Measurements from ENCODE around the gene TXNRD2.
"Not testable (repeated sequence)": the region's sequence is repeated elsewhere in the genome, so short reads cannot be mapped to it uniquely, and the experiment has no call there.

Gene TXNRD2

DNA sequence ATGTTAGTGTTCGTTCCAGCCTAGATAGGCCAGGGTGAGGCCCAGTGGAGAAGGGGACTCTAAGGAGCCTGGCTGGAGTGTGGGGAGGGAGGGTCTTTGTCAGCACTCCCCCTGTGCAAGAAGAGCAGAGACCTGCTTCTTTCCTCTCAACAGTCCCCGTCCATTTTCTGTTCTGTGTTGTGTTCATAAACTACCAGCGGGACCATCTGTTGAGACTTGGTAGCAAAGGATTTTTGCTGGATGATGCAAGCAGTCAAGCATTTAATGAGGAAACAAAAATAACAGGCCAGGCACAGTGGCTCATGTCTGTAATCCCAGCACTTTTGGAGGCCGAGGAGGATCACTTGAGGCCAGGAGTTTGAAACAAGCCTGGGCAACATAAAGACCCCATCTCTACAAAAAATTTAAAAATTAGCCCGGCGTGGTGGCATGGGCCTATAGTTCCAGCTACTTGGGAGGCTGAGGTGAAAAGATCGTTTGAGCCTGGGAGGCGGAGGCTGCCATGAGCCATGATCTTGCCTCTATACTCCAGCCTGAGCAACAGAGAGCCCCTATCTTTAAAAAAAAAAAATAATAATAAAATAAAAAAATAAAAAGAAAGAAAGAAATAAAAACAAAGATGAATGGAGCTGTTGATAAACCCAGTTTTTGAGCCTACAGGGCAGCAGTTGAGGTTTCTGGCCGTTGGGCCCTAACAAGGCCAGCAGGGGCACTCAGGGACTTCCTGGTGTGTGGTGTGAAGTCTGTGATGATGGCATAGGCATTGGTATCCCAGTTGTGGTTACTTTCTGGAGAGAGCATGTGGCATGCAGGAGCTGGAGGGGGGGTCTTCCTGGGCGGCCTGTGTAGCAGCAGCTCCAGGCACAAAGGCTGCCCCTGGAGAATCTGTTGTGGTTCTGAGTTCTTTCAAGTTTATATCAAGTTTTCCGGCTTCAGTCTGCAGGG is 1.7 kb upstream of the TXNRD2 start:
- no peak for DNase-seq

DNA sequence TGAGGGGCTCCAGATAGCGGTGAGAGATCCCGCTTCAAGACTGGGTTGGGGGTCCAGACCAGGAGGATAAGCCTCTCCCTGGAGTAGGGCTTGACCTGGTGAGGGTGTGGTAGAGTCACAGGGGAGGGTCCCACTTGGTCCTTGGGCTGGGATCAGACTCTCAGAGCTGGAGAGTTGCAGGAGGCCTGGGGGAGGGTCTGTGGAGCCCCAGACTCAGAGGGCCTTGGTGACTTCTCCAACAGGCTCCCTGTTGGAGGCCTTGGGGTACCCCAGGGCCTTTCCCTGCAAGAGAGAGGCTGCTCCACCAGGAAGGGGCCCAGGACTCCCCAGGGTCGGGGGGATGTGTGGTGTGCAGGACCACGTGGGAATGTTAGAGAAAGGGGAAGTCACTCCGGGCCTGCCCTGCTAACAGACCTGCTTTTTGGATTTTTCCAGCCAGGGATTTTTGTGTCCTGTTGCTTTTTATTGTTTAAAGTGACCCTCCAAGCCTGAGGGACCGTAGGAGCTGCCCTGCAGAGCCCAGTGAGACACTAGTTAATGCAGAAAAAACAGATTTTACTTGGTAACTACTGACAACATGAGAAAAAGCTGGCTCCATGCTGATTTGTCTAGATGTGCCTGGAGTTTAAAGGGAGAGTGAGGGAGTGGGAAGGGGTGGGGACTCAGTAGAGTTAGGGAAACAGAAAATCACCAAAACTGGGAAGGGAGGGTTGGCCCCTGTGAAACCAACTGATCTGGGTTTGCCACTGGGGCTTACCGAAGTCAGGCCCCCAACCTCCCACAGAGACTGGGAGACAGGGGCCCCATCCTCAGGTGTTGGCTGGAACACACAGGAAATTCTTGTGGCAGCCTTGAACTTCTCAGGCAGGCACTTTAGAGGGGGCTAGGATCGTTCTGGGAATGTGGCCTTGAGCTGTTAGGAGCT is 801 bp upstream of the TXNRD2 start:
- DNase-seq, result peak; percentile 16 to 34

DNA sequence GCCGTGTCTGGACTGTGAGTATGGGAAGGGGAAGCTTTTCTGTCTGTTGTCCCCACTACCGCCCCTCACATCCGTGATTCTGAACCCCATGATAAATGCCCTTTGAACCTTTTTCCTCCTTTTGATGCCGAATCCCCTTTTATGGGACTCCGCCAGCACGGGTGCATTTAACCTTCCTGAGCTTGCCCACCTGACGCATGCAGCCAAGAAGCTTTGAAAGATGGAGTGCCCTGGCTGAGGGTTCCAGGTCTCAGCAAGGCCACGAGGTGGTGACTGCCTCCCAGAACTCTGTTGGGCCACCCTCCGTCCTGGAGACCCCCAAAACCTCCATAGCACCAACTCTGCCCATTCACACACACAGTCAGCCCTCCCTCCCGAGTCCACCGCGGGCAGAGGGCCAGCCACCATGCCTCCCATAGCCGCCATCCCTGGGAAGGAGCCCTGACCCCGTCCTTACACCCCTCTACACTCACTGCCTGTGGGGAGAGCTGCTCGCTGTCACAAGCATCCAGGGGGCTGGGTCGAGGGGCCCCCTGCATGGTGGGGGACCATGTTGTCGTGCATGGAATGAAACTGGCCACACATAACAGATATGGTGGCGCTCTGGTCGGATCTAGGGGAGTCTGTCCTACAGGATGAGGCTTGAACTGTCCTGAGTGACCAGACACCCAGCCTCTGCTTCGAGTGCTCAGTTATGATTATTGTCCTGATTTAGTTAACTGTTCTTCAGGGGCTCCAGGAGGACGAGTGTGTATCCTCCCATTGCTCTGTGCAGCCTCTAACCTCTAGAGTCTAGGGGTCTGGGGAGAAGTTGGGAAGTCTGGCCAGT is 868 bp downstream of the TXNRD2 start:
- no peak for DNase-seq

DNA sequence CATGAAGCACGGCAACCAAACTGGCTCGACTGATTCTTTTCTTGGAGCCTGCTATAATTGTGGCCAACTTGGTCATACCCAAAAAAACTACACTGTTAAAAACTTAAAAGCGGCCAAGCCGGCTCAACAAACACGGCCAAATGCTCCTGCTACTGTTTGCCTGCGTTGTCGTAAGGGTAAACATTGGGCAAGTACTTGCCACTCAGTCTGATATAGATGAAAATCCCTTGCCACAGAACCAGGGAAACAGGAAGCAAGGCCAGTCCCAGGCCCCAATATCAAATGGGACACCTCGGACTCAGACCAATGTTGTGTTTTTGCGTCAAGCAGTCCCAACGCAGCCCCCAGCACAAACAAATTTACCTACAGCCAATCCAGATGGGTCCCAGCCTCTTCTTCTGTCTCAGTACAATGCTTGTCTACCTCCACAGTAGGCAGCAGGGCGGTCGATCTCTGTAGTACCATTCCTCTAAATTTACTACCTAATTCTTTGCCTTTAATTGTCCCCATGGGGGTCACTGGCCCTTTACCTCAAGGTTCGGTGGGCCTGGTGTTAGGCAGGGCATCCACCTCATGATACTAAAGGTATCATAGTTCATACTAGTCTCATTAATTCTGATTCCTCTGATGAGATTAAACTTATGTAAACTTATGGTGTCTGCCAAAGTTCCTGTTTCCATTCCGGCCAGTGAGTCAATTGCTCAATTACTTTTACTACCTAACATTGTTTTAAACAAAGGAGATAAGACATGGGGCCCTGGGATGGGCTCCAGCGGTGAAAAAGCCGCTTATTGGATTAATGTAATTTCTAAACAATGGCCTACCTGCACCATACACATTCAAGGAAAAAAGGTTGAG is 3.8 kb downstream of the TXNRD2 start:
- DNase-seq, result no peak

DNA sequence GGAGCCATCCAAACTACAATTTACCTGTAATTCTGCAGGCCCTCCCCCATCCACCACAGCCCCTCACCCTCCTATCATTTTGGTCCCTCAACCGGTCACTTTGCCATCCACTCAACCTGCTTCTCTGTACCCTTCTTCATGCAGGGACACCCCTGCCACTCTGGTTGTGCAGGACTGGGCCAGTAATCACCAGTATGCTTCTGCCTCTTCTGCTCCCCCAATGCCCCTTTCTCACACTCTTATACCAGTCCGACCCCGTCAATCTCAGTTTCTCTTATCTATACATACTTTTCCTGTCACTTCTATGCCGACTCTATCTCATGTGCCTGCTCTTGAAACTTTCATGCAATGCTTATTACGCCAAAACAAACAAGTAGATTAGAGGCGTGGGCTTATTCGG is 5.1 kb downstream of the TXNRD2 start:
- no peak for DNase-seq

DNA sequence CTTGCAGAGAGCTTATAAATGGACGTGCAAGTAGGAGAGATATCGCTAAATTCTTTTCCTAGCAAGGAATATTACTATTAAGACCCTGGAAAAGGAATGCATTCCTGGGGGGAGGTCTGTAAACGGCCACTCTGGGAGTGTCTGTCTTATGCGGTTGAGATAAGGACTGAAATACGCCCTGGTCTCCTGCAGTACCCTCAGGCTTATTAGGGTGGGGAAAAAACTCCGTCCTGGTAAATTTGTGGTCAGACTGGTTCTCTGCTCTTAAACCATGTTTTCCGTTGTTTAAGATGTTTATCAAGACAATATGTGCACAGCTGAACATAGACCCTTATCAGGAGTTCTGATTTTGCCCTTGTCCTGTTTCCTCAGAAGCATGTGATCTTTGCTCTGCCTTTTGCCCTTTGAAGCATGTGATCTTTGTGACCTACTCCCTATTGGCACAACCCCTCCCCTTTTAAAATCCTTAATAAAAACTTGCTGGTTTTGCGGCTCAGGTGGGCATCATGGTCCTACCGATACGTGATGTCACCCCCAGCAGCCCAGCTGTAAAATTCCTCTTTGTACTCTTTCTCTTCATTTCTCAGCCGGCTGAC is 6.4 kb downstream of the TXNRD2 start:
- DNase-seq, result not testable (repeated sequence)

DNA sequence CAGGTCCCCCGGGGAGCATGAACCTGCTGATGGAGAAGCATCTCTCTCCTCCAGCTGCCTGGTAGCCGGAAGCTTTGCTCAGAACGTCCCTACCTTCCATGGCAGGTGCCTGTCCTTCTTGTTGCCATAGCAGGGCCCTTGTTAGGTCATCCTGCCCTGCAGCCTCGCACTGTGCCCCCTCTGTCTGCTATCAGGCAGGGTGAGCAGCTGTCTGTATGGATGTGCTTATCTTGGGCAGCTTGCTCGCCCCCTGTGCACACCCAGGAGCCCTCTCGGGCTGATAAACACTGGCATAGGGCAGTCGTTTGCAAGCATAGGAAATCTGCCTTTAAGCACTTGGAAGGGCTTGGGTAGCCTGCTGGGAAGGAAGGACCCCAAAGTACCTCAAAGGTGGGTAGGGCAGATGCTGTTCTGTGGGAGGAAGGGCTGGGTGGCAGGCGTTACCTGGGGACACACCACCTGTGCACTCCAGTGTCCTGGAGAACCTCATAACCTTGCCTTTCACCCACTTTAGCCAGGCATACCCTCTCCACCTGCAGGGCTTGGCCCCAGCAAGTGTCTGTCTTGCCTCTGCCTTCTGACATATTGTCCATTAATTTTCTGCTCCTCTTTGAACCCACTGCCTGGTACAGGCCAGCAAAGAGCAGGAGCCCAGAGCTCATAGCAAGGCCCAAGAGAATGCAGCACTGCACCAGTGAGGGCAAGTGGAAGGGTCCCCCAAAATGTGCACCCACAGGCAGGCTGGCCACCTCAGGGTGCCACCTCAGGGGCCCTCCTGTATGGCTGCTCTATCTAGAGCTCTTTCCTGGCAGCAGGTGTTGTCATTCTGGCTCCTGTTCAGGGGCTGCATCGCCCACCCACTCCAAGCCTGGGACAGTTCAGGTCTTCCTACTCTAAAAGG is 8.0 kb downstream of the TXNRD2 start:
- DNase-seq, result no peak

DNA sequence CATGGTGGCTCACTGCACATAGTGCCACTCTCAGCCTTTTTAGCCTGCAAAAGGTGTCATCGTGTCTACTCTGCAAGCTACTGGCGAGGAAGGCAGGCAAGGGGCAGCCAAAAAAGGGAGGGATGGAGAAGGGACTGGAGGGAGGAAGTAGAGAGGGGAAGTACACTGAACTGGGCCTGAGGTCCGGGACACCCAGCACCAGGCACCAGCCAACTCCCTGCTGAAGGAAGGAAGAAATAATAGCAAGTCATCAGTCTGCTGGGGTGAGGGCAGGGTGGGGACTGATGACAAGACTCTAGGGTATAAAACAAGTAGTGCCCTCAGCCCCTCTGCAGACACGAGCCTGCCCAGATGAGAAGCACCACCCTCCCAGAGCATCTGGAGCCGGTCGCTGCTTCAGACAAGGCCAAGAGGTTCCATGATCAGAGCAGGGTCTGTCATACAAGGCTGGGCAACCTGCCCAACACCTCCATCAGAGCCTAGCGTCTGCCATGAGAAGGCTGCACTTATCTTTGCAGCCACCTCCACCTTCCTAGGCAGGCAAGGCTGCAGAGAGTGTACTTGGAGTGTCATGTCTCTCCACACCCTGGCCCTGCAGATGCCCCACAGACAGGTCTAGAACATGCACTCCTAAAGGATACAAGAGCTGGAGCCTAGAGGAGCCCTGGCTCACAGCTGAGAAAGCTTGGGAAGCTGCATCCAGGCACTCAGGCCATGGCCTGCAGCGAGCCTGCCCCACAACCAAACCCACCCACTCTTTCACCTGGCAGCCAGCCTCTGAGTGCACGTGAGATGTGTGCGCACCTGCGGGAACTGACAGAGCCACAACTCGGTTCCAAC is 9.0 kb downstream of the TXNRD2 start:
- no peak for DNase-seq

DNA sequence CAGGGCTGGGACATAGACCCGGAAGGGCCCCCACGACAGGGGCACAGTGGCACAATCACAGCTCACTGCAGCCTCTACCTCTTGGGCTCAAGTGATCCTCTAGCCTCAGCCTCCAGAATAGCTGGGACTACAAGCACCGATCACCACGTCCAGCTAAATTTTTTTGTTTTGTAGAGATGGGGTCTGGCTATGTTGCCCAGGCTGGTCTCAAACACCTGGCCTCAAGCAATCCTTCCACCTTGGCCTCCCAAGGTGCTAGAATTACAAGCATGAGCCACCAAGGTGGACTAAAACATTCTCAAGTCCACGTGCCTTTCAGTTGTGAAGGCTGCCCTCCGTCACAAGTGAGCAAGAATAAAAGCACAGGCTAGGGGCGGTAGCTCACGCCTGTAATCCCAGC is 10.1 kb downstream of the TXNRD2 start:
- DNase-seq, result no peak

DNA sequence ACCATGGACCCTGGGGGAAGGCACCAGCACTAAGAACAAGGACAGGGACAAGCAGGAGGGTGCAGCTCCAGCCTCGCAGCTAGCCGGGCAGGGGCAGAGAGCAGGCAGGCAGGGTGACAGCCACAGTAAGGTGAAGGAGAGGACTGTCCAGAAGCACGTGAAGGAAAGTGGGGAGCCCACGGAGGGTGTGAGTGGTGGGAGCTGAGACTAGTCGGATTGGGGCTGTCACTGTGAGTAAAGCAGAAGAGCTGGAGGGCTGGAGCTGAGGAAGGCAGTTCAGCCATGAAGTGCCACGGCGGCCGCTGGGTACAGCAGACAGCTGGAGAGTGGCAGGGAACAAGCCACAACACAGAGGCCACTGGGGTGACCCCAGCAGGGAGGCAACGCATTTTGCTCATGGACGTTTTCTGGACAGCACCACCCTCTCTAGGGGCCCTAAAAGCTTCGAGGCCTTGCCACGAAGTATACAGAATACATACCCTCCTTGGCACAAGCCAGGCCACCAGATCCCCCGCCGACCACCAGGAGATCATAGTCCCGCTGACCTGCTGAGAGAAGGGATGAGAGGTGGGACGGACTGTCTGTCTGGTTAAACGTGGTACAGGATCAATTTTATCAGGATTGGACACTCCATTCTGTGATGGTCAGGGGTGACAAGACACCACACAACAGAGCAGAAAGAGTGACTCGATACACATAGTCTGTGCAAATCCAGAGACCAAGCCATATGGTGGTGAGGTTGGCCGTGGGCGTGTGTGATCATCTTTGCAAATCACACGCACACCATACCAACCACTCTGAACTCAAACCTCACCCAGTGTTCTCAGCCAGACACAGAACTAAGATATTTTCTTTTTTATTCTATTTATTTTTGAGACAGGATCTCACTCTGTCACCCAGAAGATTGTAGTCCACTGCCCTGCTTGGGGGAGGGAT is 10.8 kb downstream of the TXNRD2 start:
- no peak for DNase-seq

DNA sequence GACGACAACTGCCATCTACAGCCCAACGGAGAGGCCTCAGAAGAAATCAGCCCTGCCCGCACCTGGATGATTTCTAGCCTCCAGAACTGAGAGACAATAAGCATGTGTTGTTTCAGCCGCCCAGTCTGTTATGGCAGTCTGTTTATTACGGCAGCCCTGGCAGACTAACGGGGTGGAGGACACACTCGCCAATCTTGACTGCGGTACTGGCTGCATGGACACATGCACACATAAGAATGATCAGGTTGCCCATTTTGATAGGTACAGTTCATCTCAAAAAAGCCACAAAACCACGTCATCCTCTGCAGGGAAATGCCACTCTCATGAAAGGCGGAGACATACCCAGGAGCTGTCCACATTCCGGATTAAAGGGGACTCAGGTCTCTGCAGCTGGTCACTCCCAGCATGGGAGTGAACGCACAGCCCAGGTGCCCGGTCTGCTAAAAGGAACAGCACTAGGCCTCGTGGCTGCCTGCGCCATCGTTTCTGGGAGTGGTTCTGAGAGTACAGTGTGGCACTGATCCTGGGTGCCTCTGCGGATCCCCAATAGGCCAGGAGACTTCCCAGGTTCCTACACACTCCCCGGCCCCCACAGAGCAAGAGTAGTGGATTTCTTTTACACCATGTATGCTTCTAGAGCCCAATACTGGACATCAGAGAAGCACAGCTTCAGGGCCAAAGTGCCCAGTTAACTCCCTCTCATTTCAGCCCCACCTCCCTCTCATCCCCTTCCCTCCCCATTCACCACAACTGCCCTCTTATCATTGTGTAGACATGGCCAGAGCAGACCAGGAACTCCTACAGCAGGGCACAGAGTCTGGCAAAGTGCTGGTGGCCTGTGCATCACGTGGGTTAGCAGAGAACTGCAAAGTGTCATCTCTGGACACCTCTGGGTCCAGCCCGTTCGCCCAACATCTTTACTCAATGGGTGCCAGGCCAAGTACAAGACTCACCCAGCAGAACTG is 11.8 kb downstream of the TXNRD2 start:
- DNase-seq, result no peak

DNA sequence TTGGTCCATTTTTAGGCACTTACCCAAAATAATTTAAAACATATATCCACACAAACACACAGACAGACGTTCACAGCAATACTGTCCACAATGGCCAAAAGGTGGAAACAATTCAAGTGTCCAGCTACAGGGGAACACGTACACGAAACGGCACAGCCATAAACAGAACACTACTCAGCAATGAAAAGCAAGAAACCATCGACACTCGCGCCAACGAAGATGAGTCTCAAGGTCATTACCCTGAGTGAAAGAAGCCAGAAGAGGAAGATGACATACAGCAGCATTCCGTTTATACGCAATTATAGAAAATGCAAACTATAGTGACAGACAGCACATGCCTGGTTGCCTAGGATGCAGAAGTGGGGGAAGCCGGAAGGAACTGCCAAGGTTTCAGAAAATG is 13.4 kb downstream of the TXNRD2 start:
- DNase-seq, result no peak

DNA sequence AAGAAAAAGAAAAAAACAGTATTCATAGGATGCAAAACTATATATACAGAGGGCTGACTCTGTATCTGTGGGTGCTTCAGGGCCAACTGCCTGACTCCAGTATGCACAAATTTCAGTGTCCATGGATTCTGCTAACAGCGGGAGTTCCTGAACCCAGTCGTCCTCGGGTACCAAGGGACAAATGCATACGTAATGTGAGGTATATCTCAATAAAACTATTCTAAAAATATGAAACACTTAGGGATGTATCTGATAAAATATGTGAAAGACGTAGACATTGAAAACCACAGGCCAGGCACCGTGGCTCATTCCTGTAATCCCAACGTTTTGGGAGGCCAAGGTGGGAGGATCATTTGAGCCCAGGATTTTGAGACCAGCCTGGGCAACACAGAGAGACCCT is 13.9 kb downstream of the TXNRD2 start:
- DNase-seq, result no peak

DNA sequence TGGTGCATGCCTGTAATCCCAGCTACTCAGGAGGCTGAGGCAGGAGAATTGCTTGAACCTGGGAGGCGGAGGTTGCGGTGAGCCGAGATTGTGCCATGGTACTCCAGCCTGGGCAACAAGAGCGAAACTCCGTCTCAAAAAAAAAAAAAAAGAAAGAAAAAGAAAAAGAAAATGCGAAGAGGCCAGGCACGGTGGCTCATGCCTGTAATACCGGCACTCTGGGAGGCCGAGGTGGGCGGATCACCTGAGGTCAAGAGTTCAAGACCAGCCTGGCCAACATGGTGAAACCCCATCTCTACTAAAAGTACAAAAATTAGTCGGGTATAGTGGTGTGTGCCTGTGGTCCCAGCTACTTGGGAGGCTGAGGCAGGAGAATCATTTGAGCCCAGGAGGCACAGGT is 15.6 kb downstream of the TXNRD2 start:
- not testable (repeated sequence) for DNase-seq

DNA sequence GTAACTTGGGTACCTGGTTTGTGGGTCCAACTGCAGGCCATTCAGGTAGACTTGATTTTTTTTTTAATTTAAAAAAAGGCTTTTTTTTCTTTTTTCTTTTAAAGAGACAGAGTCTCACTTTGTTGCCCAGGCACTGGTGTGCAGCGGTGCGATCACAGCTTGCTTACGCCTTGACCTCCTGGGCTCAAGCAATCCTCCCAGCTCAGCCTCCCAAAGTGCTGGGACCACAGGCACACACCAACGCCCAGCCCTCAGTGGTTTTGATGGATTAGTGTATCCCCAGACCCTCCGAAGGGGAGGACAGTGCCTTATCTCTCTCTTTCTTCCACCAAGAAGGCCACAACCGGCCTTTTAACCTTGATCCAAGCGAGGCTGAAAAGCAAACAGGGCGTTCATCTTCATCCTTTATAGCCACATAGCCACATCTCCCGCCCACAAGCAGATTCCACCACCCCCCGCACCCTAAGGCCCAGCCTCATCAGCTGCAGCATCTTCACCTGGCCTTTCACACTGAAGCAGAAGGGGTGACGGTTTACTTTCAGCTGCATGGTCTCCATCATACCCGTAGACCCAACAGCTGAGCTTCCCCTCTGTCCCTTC is 17.6 kb downstream of the TXNRD2 start:
- no peak for DNase-seq

DNA sequence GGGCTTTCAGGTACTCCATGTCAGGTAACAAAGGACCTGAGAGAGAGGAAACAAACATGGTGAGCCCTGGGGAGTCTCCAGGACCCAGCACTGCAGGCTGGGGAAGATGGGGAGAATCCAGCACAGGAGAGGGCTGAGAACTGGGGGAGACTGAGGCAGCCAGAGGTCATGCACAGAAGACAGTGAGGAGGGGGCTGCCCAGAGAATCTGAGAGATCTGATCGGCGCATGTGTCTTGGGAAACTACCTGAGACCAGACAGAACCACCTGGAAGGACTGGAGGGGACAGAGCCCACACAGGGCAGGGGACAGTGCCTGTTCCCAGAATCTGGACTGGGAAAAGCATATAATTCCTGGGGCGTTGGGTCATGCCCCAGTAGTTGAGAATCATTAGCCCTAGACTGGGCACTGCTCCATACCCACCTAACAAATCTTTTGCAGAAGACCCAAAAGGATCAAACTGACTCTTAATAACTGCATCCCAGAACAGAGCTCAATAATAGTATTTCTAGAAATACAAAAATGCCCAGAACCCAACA is 20.0 kb downstream of the TXNRD2 start:
- no peak for DNase-seq

Data from activated CD4-positive, alpha-beta T cell treated with anti-CD3 and anti-CD28 coated beads, Interleukin-2, amount 50 U/mL, for 48 hours (primary cell).